GM10248 (cell line): ENCODE results near the gene PCDH9.

ENCODE experiments used
- CTCF ChIA-PET: fragments of 300-600 bp; sonication (Branson Sonifier 250); formaldehyde crosslinking; extraction: SDS; loops from one replicate; lab custom pipeline; 2021; ENCODE audit warnings: antibody characterized with exemption; lab: Yijun Ruan, JAX
- POLR2A ChIA-PET: fragments of 350-650 bp; sonication (Branson Sonifier 250); formaldehyde crosslinking; extraction: SDS; loops from one replicate; lab custom pipeline; 2020; ENCODE audit warnings: antibody characterized with exemption; lab: Yijun Ruan, JAX
- DNase-seq: peaks from one replicate; pipeline ENCODE4 v3.0.0; 2012; ENCODE audit errors: extremely low spot score
- TF ChIP-seq, protein P1 (sequence below): IDR thresholded peaks from 2 replicates; pipeline ENCODE4 v1.5.1; 2012; ENCODE audit warnings: mild to moderate bottlenecking, low read depth; ENCODE audit errors: extremely low read depth, missing control alignments, control extremely low read depth

The PCDH9 gene

DNA sequence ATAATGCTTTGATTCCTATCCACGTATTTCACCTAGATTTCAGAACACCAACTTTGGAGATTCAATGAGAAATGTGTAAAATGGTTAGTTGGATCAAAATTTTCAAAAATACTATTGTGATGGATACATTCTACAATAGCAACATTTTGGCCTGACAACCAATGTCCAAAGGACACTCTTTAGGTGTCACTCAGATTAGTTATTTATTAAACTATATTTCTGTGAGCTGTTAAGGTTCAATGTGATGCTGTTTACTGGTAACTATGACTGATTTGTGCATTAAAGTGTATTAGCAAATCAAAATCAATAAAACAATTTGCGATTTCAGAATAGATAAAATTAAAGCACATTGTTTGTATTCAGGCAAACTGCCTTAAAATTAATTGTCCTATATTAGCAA lies 149.8 kb downstream of the PCDH9 start:
- ChIA-PET POLR2A (no interaction called here), CTCF (interaction anchor here (1.4 kb wide), 1 partner anchor 9 kb away, joined by 4 read pairs; no protein-coding TSS in a partner anchor)
- TF ChIP-seq, protein P1, sequence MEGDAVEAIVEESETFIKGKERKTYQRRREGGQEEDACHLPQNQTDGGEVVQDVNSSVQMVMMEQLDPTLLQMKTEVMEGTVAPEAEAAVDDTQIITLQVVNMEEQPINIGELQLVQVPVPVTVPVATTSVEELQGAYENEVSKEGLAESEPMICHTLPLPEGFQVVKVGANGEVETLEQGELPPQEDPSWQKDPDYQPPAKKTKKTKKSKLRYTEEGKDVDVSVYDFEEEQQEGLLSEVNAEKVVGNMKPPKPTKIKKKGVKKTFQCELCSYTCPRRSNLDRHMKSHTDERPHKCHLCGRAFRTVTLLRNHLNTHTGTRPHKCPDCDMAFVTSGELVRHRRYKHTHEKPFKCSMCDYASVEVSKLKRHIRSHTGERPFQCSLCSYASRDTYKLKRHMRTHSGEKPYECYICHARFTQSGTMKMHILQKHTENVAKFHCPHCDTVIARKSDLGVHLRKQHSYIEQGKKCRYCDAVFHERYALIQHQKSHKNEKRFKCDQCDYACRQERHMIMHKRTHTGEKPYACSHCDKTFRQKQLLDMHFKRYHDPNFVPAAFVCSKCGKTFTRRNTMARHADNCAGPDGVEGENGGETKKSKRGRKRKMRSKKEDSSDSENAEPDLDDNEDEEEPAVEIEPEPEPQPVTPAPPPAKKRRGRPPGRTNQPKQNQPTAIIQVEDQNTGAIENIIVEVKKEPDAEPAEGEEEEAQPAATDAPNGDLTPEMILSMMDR: no peak
- DNase-seq: no peak

DNA sequence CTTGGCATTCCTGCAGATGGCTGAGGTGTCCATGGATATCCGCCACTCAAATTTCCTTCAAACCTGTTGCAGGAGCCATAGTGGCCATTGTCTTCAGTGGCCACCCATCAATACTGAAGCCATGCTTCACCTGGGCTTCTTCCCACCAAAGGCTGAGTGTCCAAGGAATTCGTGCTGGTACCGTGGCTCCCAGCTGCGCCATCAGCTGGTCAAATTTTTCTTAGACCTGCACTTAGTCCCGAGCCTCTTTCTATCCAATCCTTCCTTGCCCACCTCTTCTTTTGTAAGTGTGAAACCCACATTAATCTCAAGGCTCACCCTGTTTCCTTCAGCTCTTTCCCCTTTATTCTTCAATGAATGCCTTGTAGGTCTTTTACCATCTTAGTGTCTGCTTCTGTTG lies 152.1 kb downstream of the PCDH9 start:
- DNase-seq: no peak
- POLR2A ChIA-PET: no interaction called here
- TF ChIP-seq, protein P1: no peak
- CTCF ChIA-PET: interaction anchor here (0.9 to 1.6 kb wide), 4 partner anchors 9 to 84 kb away, joined by 3 to 4 read pairs (median 3); no protein-coding TSS in a partner anchor

DNA sequence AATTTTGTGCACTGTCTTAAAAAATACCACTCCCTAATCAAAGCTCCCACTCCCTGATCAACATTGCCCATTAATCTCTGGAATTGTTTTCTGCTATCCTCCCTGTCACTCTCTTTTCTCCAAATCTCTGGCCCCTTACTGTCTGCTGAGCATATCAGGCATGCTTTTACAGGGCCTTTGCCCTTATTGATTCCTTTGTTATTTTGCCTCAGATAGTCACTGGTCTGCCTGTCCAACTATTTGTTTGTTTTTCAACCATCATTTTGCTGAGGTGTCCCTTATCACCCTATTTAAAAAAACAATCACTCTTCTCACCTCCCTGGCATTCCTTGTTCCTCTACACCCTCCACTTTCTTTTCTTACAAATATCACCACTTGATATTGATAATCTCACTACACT lies 153.0 kb downstream of the PCDH9 start:
- TF ChIP-seq, protein P1: no peak
- CTCF ChIA-PET: interaction anchor here (1.0 to 1.6 kb wide), 2 partner anchors 31 to 83 kb away, joined by 3 read pairs; no protein-coding TSS in a partner anchor

DNA sequence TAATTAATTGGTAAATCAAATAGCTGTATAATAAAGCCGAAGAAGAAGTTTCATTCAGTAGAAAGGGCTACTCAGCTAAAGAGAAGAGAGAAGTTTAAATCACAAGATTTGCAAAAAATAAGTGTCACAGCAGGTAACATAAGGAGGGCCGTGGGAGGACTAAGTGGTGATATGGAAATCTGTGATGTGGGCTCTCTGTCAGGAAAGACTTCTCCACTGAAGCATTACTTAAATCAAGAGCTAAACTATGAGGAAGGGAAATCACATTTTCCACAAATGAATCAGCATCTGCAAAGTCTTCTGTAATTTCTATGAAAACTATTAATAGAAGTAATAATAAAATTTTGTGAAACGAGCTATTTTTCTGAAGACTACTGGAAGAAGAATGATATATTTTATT lies 153.8 kb downstream of the PCDH9 start:
- TF ChIP-seq, protein P1: no peak
- ChIA-PET CTCF (interaction anchor here (0.8 to 1.0 kb wide), 3 partner anchors 9 to 31 kb away, joined by 3 read pairs; no protein-coding TSS in a partner anchor), POLR2A (no interaction called here)
- DNase-seq: no peak

More for the DNA sequence above, 153.0 kb downstream of the PCDH9 start:
- POLR2A ChIA-PET: no interaction called here
- DNase-seq: no peak

DNA sequence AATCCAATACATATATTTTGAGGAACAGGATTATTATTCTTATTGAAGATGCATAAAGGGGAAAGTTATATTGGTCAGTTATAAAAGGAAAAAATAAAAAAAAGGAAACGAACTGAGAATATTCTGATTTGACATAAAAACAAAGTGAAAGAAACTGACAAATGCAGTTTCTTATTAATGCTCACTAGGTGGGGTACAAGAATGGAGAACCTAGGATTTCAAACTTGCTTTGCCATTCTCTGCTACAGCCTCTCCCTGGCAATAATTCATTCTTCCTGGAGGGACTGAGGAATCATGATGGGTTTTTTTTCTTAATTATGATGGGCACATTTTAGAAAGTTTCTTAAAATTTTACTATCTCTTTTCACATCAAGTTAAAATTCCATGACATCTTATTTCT lies 154.9 kb downstream of the PCDH9 start:
- ChIA-PET CTCF (no interaction called here), POLR2A (no interaction called here)
- no peak for DNase-seq
- TF ChIP-seq, protein P1: no peak

DNA sequence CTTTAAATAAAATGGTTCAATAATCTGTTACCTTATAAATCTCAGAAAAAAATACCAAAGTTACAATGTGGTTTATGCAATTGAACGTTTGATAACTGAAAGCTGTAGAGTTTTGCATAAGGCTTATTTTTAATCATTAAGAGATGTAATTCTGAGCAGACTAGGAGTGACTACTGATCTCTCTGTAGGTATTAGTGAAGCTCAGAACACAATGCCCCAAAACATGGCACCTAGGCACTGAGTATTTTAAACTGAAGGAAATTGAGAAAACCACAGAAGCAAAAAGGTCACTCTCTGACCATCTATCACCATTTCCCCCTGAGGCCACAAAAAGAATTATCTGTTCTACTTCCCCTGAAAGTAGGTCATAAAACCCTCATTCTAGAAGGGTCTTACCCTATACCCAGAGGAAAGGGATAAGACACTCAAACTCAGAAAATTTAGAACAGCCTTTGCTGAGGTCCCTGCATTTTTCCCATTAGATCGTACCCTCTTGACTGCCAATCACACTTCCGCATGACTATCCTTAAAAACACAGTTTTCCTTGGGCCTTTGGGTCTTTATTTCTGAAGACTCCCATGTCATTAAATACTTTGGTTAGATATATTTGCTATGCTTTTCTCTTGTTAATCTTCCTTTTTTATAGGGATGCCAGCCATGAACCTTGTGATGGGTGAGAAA lies 158.1 kb downstream of the PCDH9 start:
- no peak for DNase-seq
- TF ChIP-seq, protein P1: no peak
- ChIA-PET POLR2A (no interaction called here), CTCF (no interaction called here)
